Neutrophil (primary cell): ENCODE measurements around the gene LRBA.

Experiments used
- H3K27ac ChIP-seq: fragments of 200-600 bp; sonication (generic); 2 replicates; pipeline ENCODE4 v1.5.1; 2016; ENCODE audit warnings: mild to moderate bottlenecking, moderate library complexity
- H3K27me3 ChIP-seq: fragments of 200-600 bp; sonication (generic); 2 replicates; pipeline ENCODE4 v1.6.0; 2016; ENCODE audit warnings: mild to moderate bottlenecking
- H3K36me3 ChIP-seq: fragments of 200-600 bp; sonication (generic); 2 replicates; pipeline ENCODE4 v1.5.1; 2017
- H3K4me1 ChIP-seq, 2 experiments: fragments of 200-600 bp in 1 of 2; sonication (generic) in 1 of 2; 1 replicate in 1 of 2; 2 replicates in 1 of 2; pipeline versions ENCODE4 v1.5.1 to v1.6.1; 2013 to 2016; ENCODE audit warnings: low read depth in 1 of 2, low read length in 1 of 2, mild to moderate bottlenecking in 1 of 2, moderate library complexity in 1 of 2; ENCODE audit not compliant: control insufficient read depth in 1 of 2, insufficient read depth in 1 of 2
- H3K4me3 ChIP-seq, 2 experiments: fragments of 200-600 bp in 1 of 2; sonication (generic) in 1 of 2; 1 replicate in 1 of 2; 2 replicates in 1 of 2; pipeline ENCODE4 v1.5.1; 2013 to 2016; ENCODE audit warnings: low read depth in 1 of 2, low read length in 1 of 2, mild to moderate bottlenecking in 1 of 2, moderate library complexity in 1 of 2
- H3K9me3 ChIP-seq: fragments of 200-600 bp; sonication (generic); 2 replicates; pipeline ENCODE4 v1.5.1; 2016
- CTCF ChIP-seq: fragments of 200-600 bp; sonication (generic); IDR thresholded peaks from 2 replicates; pipeline ENCODE4 v1.5.1; 2016; ENCODE audit warnings: antibody characterized with exemption

The LRBA gene

GRCh38 chr4:150814873-150815272, 200.2 kb downstream of the LRBA start:
- Histone ChIP-seq H3K27ac (no peak overlapping the region), H3K9me3 (no peaks in the 10 kb centered on the region), H3K27me3 (no peaks in the 10 kb centered on the region), H3K36me3 (no peaks in the 10 kb centered on the region), H3K4me3 (no peak overlapping the region), H3K4me1 (no peaks in the 10 kb centered on the region)
- no peak for TF ChIP-seq CTCF

- Histone ChIP-seq H3K36me3 (no peaks in the 10 kb centered on the region), H3K4me1 (no peaks in the 10 kb centered on the region), H3K9me3 (no peaks in the 10 kb centered on the region), H3K4me3 (no peak overlapping the region), H3K27me3 (no peaks in the 10 kb centered on the region), H3K27ac (no peak overlapping the region)
- no peak for TF ChIP-seq CTCF
Observed at GRCh38 chr4:150805183-150806025, 209.7 kb downstream of the LRBA start.

- Histone ChIP-seq H3K27ac (no peak overlapping the region), H3K4me3 (no peak overlapping the region), H3K4me1 (no peaks in the 10 kb centered on the region), H3K9me3 (no peaks in the 10 kb centered on the region), H3K27me3 (no peaks in the 10 kb centered on the region), H3K36me3 (no peaks in the 10 kb centered on the region)
- TF ChIP-seq CTCF, result no peak
Observed at GRCh38 chr4:150801833-150802232, 213.3 kb downstream of the LRBA start.

GRCh38 chr4:150799207-150799606, 215.9 kb downstream of the LRBA start:
- Histone ChIP-seq H3K27me3 (no peaks in the 10 kb centered on the region), H3K36me3 (no peaks in the 10 kb centered on the region), H3K9me3 (no peaks in the 10 kb centered on the region), H3K4me3 (no peak overlapping the region), H3K27ac (no peak overlapping the region), H3K4me1 (no peaks in the 10 kb centered on the region)
- TF ChIP-seq CTCF, result no peak

GRCh38 chr4:150794706-150795105, 220.4 kb downstream of the LRBA start:
- Histone ChIP-seq H3K27me3 (no peaks in the 10 kb centered on the region), H3K4me1 (no peaks in the 10 kb centered on the region), H3K27ac (no peak overlapping the region), H3K9me3 (no peaks in the 10 kb centered on the region), H3K4me3 (no peak overlapping the region), H3K36me3 (no peaks in the 10 kb centered on the region)
- no peak for TF ChIP-seq CTCF
